HG03460 (cell line): Measurements from ENCODE around the gene MT2A.

Experiments used
- ATAC-seq: cut with Tn5 transposase; IDR thresholded peaks from one replicate; pipeline ENCODE4 v1.9.1; 2021; ENCODE audit not compliant: unreplicated experiment

MT2A gene

DNA sequence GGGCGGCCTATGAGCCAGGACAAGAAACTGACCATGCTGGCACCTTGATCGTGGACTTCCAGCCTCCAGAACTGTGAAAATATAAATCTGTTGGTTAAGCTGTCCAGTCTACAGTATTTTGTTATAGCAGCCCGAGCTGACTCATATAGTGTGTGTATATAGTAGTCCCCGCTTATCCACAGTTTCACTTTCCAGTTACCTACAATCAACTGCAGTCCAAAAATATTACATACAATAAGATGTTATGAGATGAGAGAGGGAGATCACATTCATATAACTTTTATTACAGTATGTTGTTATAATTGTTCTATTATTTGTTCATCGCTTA is 14.1 kb upstream of the MT2A start:
- ATAC-seq, result no peak

DNA sequence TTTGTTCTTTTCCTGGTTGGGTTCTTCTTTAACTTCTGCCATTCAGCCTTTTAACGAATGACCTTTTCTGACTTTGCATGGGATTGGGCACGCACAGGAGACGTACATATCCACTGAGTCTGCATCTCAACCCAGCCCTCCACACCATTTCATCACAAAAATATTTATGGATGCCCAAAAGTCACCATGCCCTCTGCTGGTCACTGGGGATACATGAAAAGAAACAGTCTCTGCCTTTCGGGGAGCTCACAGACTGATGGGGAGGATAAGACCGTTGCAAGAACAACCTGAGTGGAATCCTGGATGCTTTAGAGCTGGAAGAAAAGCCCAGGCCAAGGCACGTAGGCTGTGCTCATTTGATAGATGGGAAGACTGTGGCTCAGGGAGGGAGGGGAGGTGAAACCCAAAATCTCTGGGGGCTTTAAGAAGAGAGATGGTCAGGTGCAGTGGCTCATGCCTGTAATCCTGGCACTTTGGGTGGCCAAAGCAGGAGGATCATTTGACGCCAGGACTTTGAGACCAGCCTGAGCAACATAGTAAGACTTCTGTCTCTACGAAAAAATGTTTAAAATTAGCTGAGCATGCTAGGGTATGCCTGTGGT is 7.9 kb upstream of the MT2A start:
- no peak for ATAC-seq

DNA sequence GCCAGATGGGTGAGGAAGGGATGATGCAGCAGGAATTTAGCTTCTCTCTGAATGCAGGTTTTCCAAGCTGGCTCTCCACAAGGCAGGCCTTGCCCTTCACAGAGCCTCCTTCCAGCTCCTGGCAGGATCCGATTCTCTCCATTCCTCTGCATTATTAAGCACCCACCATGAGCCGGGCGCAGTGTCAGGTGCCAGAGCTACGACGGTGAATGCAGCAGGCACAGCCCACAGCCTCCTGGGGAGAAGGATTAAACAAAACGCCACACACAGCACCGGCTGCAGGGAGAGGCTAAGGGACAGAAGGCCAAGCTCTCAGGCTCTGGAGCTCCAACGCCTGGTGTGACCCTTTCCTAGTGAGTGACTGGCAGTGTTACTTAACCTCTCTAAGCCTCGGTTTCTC is 7.1 kb upstream of the MT2A start:
- ATAC-seq, result no peak

GRCh38 chr16:56603589-56603988 is 4.8 kb upstream of the MT2A start:
- ATAC-seq, result no peak

- ATAC-seq, result no peak
Observed at GRCh38 chr16:56604966-56605365, 3.4 kb upstream of the MT2A start.

GRCh38 chr16:56605475-56605874 is 2.9 kb upstream of the MT2A start:
- no peak for ATAC-seq

- ATAC-seq, result no peak
Observed at GRCh38 chr16:56606071-56606475, 2.3 kb upstream of the MT2A start.

DNA sequence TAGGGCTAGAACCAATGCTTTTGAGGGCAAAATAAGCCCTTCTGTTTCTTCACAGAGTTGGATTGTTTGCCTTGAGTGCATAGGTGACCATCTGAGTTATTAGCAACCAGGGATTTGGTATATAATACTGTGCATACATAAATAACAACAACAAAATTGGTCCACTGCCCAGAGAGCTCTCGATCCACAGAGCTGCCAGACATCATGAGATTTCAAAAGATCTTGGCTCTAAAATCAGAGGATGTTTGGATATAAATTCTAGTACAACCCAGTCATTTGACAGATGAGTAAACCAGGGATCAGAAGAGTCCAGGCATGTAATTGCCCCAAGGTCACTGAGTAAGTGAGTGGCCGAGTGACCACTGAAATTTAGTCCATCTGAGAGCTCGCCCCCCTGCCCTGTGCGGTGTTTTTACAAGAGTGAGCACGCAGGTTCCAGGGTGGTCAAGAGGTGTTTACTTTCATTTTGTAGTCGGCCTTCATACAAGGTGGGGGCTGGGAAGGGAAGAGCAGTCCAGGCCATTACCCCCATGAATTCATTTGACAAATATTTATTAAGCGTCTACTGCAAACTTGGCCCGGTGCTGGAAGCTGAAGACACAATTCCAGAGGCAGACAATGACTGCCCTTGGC is 1.8 kb upstream of the MT2A start:
- ATAC-seq, result no peak

GRCh38 chr16:56607109-56607618 is 1.2 kb upstream of the MT2A start:
- ATAC-seq, result no peak

DNA sequence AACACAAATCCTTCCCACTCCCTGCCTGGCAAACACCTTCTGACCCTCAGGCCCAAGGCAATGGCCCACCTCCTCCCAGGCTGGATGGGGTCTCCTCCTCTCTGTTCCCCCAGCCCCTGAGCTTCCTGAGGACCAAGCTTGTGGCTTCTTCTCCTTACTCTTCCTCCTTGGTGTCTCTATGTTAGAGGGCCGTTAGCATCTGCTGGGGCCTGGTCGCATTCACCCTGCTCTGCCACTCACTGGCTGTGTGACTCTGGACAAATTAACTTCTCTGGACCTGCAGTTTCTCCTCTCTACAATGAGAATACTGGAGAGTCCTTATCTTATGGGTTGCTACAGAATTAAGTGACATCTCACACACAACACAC is 725 bp upstream of the MT2A start:
- no peak for ATAC-seq

GRCh38 chr16:56608876-56609462 is 585 bp downstream of the MT2A start:
- no peak for ATAC-seq

DNA sequence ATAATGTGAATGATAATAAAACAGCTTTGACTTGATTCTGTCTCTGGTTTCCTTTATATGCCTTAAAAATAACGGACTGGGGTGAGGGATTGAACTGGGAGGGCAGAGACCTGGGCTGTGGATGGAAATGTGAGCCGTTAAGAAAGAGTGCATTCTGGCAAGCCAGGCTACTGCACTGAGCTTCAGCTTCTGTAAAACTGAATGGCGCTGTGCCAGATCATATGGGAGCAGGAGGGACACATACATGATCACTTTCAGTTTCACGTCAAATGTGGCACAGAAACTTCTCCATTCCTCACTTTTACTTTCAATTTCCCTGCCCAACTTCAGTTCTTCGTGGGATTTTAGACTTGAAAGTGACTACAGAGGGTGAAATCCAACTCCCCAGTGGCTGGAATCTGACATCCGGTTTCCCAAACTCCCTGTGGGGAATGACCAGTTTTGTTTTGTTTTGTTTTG is 1.1 kb downstream of the MT2A start:
- no peak for ATAC-seq

- ATAC-seq, result no peak
Observed at GRCh38 chr16:56610017-56610608, 1.7 kb downstream of the MT2A start.

DNA sequence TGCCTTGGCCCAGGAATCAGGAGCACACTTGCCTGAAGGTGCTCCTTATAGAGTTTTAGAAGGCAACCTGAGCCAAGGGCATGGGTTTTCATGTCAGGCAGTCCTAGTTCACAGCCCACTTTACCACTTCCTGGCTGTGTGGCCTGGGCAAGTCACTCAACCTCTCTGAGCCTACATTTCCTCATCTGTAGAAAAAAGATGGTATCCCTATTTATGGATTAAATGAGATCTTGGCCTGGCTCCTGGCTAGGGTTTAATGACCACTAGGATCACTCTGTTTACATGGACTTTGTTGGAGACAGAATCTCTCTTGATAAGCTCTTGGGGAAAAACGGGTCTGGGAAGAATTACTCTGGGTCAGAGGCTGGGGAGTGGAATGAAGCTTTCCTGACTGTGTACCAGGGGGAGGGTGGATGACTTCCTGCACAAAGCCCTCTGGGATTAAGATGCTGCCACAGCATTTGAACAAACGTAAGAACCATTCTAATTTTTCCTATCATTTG is 2.3 kb downstream of the MT2A start:
- ATAC-seq, result no peak

DNA sequence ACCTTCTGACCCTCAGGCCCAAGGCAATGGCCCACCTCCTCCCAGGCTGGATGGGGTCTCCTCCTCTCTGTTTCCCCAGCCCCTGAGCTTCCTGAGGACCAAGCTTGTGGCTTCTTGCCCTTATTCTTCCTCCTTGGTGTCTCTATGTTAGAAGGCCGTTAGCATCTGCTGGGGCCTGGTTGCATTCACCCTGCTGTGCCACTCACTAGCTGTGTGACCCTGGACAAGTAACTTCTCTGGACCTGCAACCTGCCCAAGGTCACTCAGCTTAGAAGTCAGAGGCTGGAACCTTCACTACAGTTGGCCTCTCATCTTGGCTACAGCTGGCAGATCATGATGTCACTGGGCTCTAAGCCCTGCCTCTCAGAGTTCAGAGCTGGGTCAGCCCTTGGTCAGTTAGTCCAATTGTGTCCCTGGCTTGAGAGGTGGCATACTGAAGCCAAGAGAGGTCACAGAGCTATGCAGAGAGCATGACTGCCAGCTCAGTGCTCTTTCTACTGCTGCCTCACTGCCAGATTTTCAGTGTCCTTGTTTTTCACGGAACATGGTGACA is 3.0 kb downstream of the MT2A start:
- ATAC-seq, result no peak

DNA sequence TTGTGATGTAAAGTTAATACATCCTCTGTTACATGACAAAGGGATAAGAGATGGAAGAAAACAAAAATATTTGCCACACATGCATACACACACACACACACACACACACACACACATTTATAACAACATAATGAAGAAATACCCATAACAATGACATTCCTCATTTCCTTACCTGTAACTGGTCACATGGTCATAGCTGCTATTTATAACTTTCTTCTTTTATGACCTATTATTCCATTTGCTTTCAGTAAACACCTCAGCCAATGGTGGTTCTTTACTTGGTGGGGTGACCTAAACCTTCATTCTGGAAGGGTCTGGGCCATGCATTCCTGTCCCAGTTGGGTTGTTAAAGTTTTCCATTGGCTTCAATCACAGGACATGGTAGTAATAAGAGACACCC is 5.3 kb downstream of the MT2A start:
- ATAC-seq, result no peak

GRCh38 chr16:56614549-56614991 is 6.2 kb downstream of the MT2A start:
- no peak for ATAC-seq

DNA sequence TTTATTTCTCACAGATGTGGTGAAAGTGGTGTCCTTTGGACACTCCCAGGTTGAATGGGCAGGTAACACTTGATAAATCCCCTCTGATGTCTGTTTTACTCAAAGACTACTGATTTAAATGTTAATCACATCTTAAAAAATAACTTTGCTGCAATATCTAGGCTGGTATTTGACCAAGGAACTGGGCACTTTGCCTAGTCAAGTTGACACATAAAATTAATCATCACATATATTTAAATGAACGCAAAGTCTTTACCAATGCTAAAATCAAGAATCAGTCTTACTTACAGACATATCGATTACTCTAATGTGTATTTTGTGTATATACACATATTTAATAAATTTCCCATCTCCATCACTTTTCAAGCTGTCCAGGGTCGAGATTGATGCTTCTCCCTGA is 7.0 kb downstream of the MT2A start:
- ATAC-seq, result no peak

- ATAC-seq, result no peak
Observed at GRCh38 chr16:56616608-56617211, 8.3 kb downstream of the MT2A start.

DNA sequence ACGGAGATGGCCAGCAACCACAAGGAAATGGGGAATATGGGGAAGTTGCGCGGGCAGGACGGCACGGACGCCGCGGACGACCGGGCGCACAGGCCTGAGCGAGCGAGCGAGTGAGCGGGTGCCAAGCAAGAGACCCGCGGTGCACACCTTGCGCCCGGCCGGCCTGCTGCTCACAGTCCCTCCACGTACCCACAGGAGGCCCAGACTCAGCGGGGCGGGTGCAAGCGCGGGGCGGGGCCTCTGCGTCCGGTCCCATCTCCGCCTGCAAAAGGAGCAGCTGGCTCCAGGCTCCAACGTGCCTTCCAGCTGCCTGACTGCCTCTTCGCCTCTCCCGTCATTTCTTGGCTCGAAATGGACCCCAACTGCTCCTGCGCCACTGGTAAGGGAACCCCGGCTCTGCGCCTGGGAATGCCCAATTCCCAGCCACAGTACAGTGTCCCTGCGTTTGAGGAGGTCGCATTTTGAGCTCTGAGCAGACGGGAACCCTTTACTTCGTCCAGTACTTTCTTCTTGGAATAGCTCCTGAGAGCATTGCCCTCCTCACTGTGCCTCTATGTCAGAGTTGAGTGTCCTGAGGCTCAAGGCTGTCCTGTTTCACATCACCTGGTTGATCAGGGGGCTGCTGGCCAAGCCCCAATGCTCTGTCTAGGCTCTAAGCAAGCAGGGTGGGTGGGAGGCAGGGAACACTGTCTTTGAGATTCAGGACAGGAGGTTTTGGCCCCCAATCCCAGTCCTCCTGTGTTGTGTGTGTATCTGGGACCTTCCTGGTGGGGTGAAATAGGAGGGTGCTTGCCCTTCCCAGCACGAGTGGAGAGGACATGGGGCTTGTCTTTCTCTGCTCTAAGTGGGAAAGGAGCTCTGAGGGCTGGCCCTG is 9.1 kb downstream of the MT2A start:
- ATAC-seq, result no peak
